ENCODE data around the gene ZNF142.
A peak's percentile ranks its signal among the peaks of the same experiment; 100 is the strongest.
"Not testable (repeated sequence)": the region's sequence is repeated elsewhere in the genome, so short reads cannot be mapped to it uniquely, and the experiment has no call there.

The ZNF142 gene

DNA sequence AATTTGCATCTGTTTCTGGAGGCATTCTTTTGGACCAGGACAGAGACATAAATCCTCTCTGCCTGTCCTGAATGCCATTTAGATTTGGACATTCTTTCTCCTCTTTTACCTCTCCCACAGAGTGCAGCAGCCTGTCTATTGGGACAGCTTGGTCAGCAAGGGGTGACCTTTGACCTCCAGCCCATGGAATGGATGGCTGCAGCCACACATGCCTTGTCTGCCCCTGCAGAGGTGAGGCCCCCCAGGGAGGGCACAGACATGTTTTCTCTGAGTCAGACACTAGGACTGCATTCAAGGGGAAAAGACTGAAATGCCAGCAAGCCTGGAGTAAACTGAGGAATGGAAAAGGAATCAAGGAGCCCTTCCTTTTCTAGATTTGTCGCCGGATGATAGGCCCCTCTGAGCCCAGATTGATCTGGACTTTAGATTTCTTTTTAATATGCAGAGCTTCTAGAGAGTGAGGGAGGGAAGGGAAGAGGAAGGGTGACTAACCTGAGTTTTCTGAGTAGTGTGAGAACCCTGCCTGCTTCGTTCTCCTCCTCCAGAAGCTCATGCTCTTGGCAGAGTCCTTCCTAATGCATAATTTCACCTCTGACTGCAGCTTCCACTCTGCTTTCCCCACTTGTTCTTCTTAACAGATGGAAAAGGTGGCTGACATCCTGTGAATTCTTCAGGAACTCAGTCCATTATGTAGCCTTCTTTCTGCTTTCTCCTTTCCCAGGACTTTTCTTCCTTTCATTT lies 35.2 kb upstream of the ZNF142 start:
- peak; percentile 56 for DNase-seq (ENCODE audit: low read depth, low spot score)
- no peak for TF ChIP-seq CTCF (IDR thresholded peaks at IDR 0.05; ENCODE audit: low read depth, low read length)
- in situ Hi-C loops (cut with HindIII; ENCODE audit: low sequenced_read_pairs): no loop called here
- H3K4me3 ChIP-seq (ENCODE audit: low read depth, low read length): no peak overlapping the region

- no peak overlapping the region for H3K4me3 ChIP-seq (ENCODE audit: low read depth, low read length)
- DNase-seq (ENCODE audit: low read depth, low spot score): peak; percentile 35
- in situ Hi-C loops (cut with HindIII; ENCODE audit: low sequenced_read_pairs): no loop called here
- no peak for TF ChIP-seq CTCF (IDR thresholded peaks at IDR 0.05; ENCODE audit: low read depth, low read length)
Observed at GRCh38 chr2:218691234-218691633, 31.8 kb upstream of the ZNF142 start.

- peak; percentile 84 for DNase-seq (ENCODE audit: low read depth, low spot score)
- in situ Hi-C loops (cut with HindIII; ENCODE audit: low sequenced_read_pairs): not testable (repeated sequence)
Observed at GRCh38 chr2:218687400-218688060, 28.1 kb upstream of the ZNF142 start.

GRCh38 chr2:218680061-218680460 lies 20.6 kb upstream of the ZNF142 start:
- in situ Hi-C loops (cut with HindIII; ENCODE audit: low sequenced_read_pairs): no loop called here
- H3K4me3 ChIP-seq (ENCODE audit: low read depth, low read length): no peak overlapping the region
- no peak for TF ChIP-seq CTCF (IDR thresholded peaks at IDR 0.05; ENCODE audit: low read depth, low read length)
- DNase-seq (ENCODE audit: low read depth, low spot score): no peak

More at GRCh38 chr2:218687400-218688060, 28.1 kb upstream of the ZNF142 start:
- not testable (repeated sequence) for H3K4me3 ChIP-seq (ENCODE audit: low read depth, low read length)
- peak; percentile 94 for TF ChIP-seq CTCF (IDR thresholded peaks at IDR 0.05; ENCODE audit: low read depth, low read length)

DNA sequence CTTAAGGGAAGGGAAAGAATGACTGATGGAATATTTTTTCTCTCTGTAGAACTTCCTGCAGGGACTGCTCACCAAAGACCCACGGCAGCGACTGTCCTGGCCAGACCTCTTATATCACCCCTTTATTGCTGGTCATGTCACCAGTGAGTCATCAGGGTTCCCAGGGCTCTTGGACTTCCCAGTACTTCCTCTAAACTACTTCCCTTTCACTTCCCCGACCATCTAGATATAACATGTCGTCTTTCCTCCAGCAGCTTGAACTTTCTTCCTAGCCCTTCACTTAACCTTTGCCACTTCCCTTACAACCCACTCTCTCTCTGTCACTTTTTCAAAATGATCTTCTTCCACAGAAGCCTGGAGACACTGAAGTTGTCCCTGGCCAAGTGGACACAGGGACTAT lies 19.7 kb upstream of the ZNF142 start:
- in situ Hi-C loops (cut with HindIII; ENCODE audit: low sequenced_read_pairs): no loop called here
- DNase-seq (ENCODE audit: low read depth, low spot score): no peak
- no peak for TF ChIP-seq CTCF (IDR thresholded peaks at IDR 0.05; ENCODE audit: low read depth, low read length)
- H3K4me3 ChIP-seq (ENCODE audit: low read depth, low read length): no peak overlapping the region

- in situ Hi-C loops (cut with HindIII; ENCODE audit: low sequenced_read_pairs): no loop called here
- peak within 1 kb of the TSS; percentile 96 for H3K4me3 ChIP-seq (ENCODE audit: low read depth, low read length)
- DNase-seq (ENCODE audit: low read depth, low spot score): peak; percentile 93
- TF ChIP-seq CTCF (IDR thresholded peaks at IDR 0.05; ENCODE audit: low read depth, low read length): no peak
Observed at GRCh38 chr2:218671654-218672566, 12.5 kb upstream of the ZNF142 start, which contains the start of the genes RNF25 and STK36. TSS of gene RNF25 (minus strand) at chr2:218672002. CDS start at chr2:218671970, 32 bp downstream. TSS of gene STK36 (plus strand) at chr2:218672086. CDS start at chr2:218672830, 744 bp downstream.

Measured in astrocyte of the spinal cord (primary cell).